ENCODE data around the gene PTBP1.

PTBP1 gene

GRCh38 chr19:806815-807421 lies 9.7 kb downstream of the PTBP1 start:
- no CpG with 5 or more reads among the region's 34 CpGs for WGBS, 2 donors (ENCODE audit: extremely low coverage in 2 of 2, insufficient read length in 2 of 2, insufficient replicate concordance in 1 of 2)
- Histone ChIP-seq H3K14ac (ENCODE audit: low read length) (no peak overlapping the region), H3K79me1 (ENCODE audit: low read depth, low read length) (peaks cover 41% of the 10 kb centered on the region)

GRCh38 chr19:807627-808422 lies 10.6 kb downstream of the PTBP1 start:
- Histone ChIP-seq H2BK120ac (ENCODE audit: low read depth, low read length) (no peak overlapping the region), H4K91ac (ENCODE audit: low read depth, low read length, poor library complexity) (no peak overlapping the region), H2BK15ac (ENCODE audit: low read length) (no peak overlapping the region), H3K27me3 (ENCODE audit: control insufficient read depth in 3 of 3, insufficient read depth in 3 of 3, low read depth in 1 of 3, low read length in 3 of 3) (no peaks in the 10 kb centered on the region), H2BK12ac (ENCODE audit: low read length) (no peak overlapping the region), H2AFZ (ENCODE audit: low read length) (no peak overlapping the region), H3K4me3 (ENCODE audit: low read length in 2 of 2) (no peak overlapping the region), H3K27ac (replicated peaks; ENCODE audit: low read length) (no peak overlapping the region), H3K4me1 (ENCODE audit: control insufficient read depth in 2 of 2, insufficient read depth in 1 of 2, low read depth in 1 of 2, low read length in 2 of 2) (no peaks in the 10 kb centered on the region), H3K18ac (ENCODE audit: low read length) (no peak overlapping the region), H3K4ac (ENCODE audit: low read length) (no peak overlapping the region), H3K36me3 (replicated peaks in 1 of 2; ENCODE audit: control insufficient read depth in 2 of 2, insufficient read depth in 2 of 2, low read length in 2 of 2) (peaks cover 86 to 94% of the 10 kb centered on the region in 2 donors), H3K4me2 (ENCODE audit: insufficient read depth, low read length, poor library complexity, severe bottlenecking) (no peak overlapping the region), H3K9ac (ENCODE audit: low read depth, low read length, poor library complexity) (no peak overlapping the region), H4K8ac (ENCODE audit: low read depth, low read length) (no peak overlapping the region), H2AK5ac (ENCODE audit: low read depth, low read length) (no peak overlapping the region), H3K14ac (ENCODE audit: low read length) (no peak overlapping the region), H3K23ac (ENCODE audit: low read depth, low read length, poor library complexity) (no peak overlapping the region), H2BK5ac (ENCODE audit: low read length) (no peak overlapping the region), H3K9me3 (replicated peaks in 1 of 2; ENCODE audit: control insufficient read depth in 2 of 2, insufficient read depth in 1 of 2, low read depth in 1 of 2, low read length in 2 of 2) (peaks cover 0 to under 1% of the 10 kb centered on the region in 2 donors), H3K79me1 (ENCODE audit: low read depth, low read length) (peaks cover 42% of the 10 kb centered on the region)
- 100% methylated on average over 1 of the region's 44 CpGs for WGBS, 2 donors (ENCODE audit: extremely low coverage in 2 of 2, insufficient read length in 2 of 2, insufficient replicate concordance in 1 of 2)
- no peak for DNase-seq (ENCODE audit: low spot score)

More at GRCh38 chr19:806815-807421, 9.7 kb downstream of the PTBP1 start:
- DNase-seq (ENCODE audit: low spot score) = no peak
- Histone ChIP-seq H2AK5ac (ENCODE audit: low read depth, low read length) (no peak overlapping the region), H3K27me3 (ENCODE audit: control insufficient read depth in 3 of 3, insufficient read depth in 3 of 3, low read depth in 1 of 3, low read length in 3 of 3) (no peaks in the 10 kb centered on the region), H3K36me3 (replicated peaks in 1 of 2; ENCODE audit: control insufficient read depth in 2 of 2, insufficient read depth in 2 of 2, low read length in 2 of 2) (peaks cover 82 to 100% of the 10 kb centered on the region in 2 donors), H2AFZ (ENCODE audit: low read length) (no peak overlapping the region), H2BK12ac (ENCODE audit: low read length) (no peak overlapping the region), H3K18ac (ENCODE audit: low read length) (no peak overlapping the region), H4K8ac (ENCODE audit: low read depth, low read length) (no peak overlapping the region), H3K23ac (ENCODE audit: low read depth, low read length, poor library complexity) (peak overlapping the region; percentile 91), H3K4me1 (ENCODE audit: control insufficient read depth in 2 of 2, insufficient read depth in 1 of 2, low read depth in 1 of 2, low read length in 2 of 2) (peaks cover 3 to 7% of the 10 kb centered on the region in 2 donors), H4K91ac (ENCODE audit: low read depth, low read length, poor library complexity) (no peak overlapping the region), H2BK120ac (ENCODE audit: low read depth, low read length) (no peak overlapping the region), H3K4me2 (ENCODE audit: insufficient read depth, low read length, poor library complexity, severe bottlenecking) (no peak overlapping the region), H3K27ac (replicated peaks; ENCODE audit: low read length) (no peak overlapping the region), H3K4me3 (ENCODE audit: low read length in 2 of 2) (peak overlapping the region in 1 of 2 donors; percentile 29), H3K9ac (ENCODE audit: low read depth, low read length, poor library complexity) (peak overlapping the region; percentile 84), H2BK5ac (ENCODE audit: low read length) (no peak overlapping the region), H2BK15ac (ENCODE audit: low read length) (no peak overlapping the region), H3K4ac (ENCODE audit: low read length) (no peak overlapping the region), H3K9me3 (replicated peaks in 1 of 2; ENCODE audit: control insufficient read depth in 2 of 2, insufficient read depth in 1 of 2, low read depth in 1 of 2, low read length in 2 of 2) (no peaks in the 10 kb centered on the region)

DNA sequence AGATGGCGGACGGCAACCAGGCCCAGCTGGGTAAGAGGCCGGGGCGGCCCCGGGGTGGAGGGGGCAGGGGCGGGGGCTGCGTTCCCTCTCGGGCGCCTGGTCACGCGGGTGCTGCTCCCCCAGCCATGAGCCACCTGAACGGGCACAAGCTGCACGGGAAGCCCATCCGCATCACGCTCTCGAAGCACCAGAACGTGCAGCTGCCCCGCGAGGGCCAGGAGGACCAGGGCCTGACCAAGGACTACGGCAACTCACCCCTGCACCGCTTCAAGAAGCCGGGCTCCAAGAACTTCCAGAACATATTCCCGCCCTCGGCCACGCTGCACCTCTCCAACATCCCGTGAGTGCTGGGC lies 11.1 kb downstream of the PTBP1 start:
- no peaks in the 10 kb centered on the region for H3K4me1 ChIP-seq (ENCODE audit: control insufficient read depth in 2 of 2, insufficient read depth in 1 of 2, low read depth in 1 of 2, low read length in 2 of 2)
- H4K91ac ChIP-seq (ENCODE audit: low read depth, low read length, poor library complexity) = no peak overlapping the region
- H2BK12ac ChIP-seq (ENCODE audit: low read length) = no peak overlapping the region
- no peak overlapping the region for H3K14ac ChIP-seq (ENCODE audit: low read length)
- no peak overlapping the region for H3K18ac ChIP-seq (ENCODE audit: low read length)
- peaks cover 45% of the 10 kb centered on the region for H3K79me1 ChIP-seq (ENCODE audit: low read depth, low read length)
- no peak overlapping the region for H2BK15ac ChIP-seq (ENCODE audit: low read length)
- H3K36me3 ChIP-seq (replicated peaks in 1 of 2; ENCODE audit: control insufficient read depth in 2 of 2, insufficient read depth in 2 of 2, low read length in 2 of 2) = peaks cover 84 to 88% of the 10 kb centered on the region in 2 donors
- no peaks in the 10 kb centered on the region for H3K27me3 ChIP-seq (ENCODE audit: control insufficient read depth in 3 of 3, insufficient read depth in 3 of 3, low read depth in 1 of 3, low read length in 3 of 3)
- no peak overlapping the region for H2AFZ ChIP-seq (ENCODE audit: low read length)
- peaks cover 0 to 1% of the 10 kb centered on the region in 2 donors for H3K9me3 ChIP-seq (replicated peaks in 1 of 2; ENCODE audit: control insufficient read depth in 2 of 2, insufficient read depth in 1 of 2, low read depth in 1 of 2, low read length in 2 of 2)
- no peak overlapping the region for H3K4me2 ChIP-seq (ENCODE audit: insufficient read depth, low read length, poor library complexity, severe bottlenecking)
- no peak overlapping the region for H2BK120ac ChIP-seq (ENCODE audit: low read depth, low read length)
- no peak overlapping the region for H3K23ac ChIP-seq (ENCODE audit: low read depth, low read length, poor library complexity)
- no peak overlapping the region for H3K27ac ChIP-seq (replicated peaks; ENCODE audit: low read length)
- no peak overlapping the region for H2AK5ac ChIP-seq (ENCODE audit: low read depth, low read length)
- no peak overlapping the region for H3K9ac ChIP-seq (ENCODE audit: low read depth, low read length, poor library complexity)
- no peak overlapping the region for H3K4ac ChIP-seq (ENCODE audit: low read length)
- H4K8ac ChIP-seq (ENCODE audit: low read depth, low read length) = no peak overlapping the region
- no peak overlapping the region for H3K4me3 ChIP-seq (ENCODE audit: low read length in 2 of 2)
- WGBS, 2 donors (ENCODE audit: extremely low coverage in 2 of 2, insufficient read length in 2 of 2, insufficient replicate concordance in 1 of 2) = no CpG with 5 or more reads among the region's 26 CpGs
- no peak for DNase-seq (ENCODE audit: low spot score)
- H2BK5ac ChIP-seq (ENCODE audit: low read length) = no peak overlapping the region

- peaks cover 0 to 3% of the 10 kb centered on the region in 2 donors for H3K9me3 ChIP-seq (replicated peaks in 1 of 2; ENCODE audit: control insufficient read depth in 2 of 2, insufficient read depth in 1 of 2, low read depth in 1 of 2, low read length in 2 of 2)
- H2AFZ ChIP-seq (ENCODE audit: low read length) = no peak overlapping the region
- WGBS, 2 donors (ENCODE audit: extremely low coverage in 2 of 2, insufficient read length in 2 of 2, insufficient replicate concordance in 1 of 2) = no CpG with 5 or more reads among the region's 30 CpGs
- H3K27ac ChIP-seq (replicated peaks; ENCODE audit: low read length) = no peak overlapping the region
- no peak overlapping the region for H2AK5ac ChIP-seq (ENCODE audit: low read depth, low read length)
- H3K36me3 ChIP-seq (replicated peaks in 1 of 2; ENCODE audit: control insufficient read depth in 2 of 2, insufficient read depth in 2 of 2, low read length in 2 of 2) = peaks cover 75 to 85% of the 10 kb centered on the region in 2 donors
- peak overlapping the region; percentile 66 for H2BK5ac ChIP-seq (ENCODE audit: low read length)
- no peak overlapping the region for H2BK12ac ChIP-seq (ENCODE audit: low read length)
- peaks cover 41% of the 10 kb centered on the region for H3K79me1 ChIP-seq (ENCODE audit: low read depth, low read length)
- H4K8ac ChIP-seq (ENCODE audit: low read depth, low read length) = no peak overlapping the region
- DNase-seq (ENCODE audit: low spot score) = no peak
- no peak overlapping the region for H4K91ac ChIP-seq (ENCODE audit: low read depth, low read length, poor library complexity)
- no peaks in the 10 kb centered on the region for H3K27me3 ChIP-seq (ENCODE audit: control insufficient read depth in 3 of 3, insufficient read depth in 3 of 3, low read depth in 1 of 3, low read length in 3 of 3)
- H3K4me3 ChIP-seq (ENCODE audit: low read length in 2 of 2) = no peak overlapping the region
- no peak overlapping the region for H3K4me2 ChIP-seq (ENCODE audit: insufficient read depth, low read length, poor library complexity, severe bottlenecking)
- no peak overlapping the region for H3K18ac ChIP-seq (ENCODE audit: low read length)
- H3K9ac ChIP-seq (ENCODE audit: low read depth, low read length, poor library complexity) = no peak overlapping the region
- no peaks in the 10 kb centered on the region for H3K4me1 ChIP-seq (ENCODE audit: control insufficient read depth in 2 of 2, insufficient read depth in 1 of 2, low read depth in 1 of 2, low read length in 2 of 2)
- H3K14ac ChIP-seq (ENCODE audit: low read length) = peak overlapping the region; percentile 38
- H2BK120ac ChIP-seq (ENCODE audit: low read depth, low read length) = no peak overlapping the region
- H3K4ac ChIP-seq (ENCODE audit: low read length) = no peak overlapping the region
- H3K23ac ChIP-seq (ENCODE audit: low read depth, low read length, poor library complexity) = peak overlapping the region; percentile 12
- H2BK15ac ChIP-seq (ENCODE audit: low read length) = no peak overlapping the region
Measured at GRCh38 chr19:810077-810855, 13.0 kb downstream of the PTBP1 start.
